HFF-Myc (cell line): Measurements from ENCODE around the gene IGDCC3.

Source experiments
- DNase-seq: peaks from one replicate; pipeline ENCODE4 v3.0.0-alpha.2; 2011; ENCODE audit warnings: low read depth; ENCODE audit errors: extremely low read depth
- H3K4me3 ChIP-seq: replicated peaks from 2 replicates; pipeline ENCODE4 v1.5.1; 2011; ENCODE audit warnings: low read depth, mild to moderate bottlenecking, control low read depth, low read length
- CTCF ChIP-seq: IDR thresholded peaks from 2 replicates; pipeline ENCODE4 v1.5.1; 2012; ENCODE audit warnings: mild to moderate bottlenecking, low read depth, low read length, control low read depth; ENCODE audit errors: missing control alignments

IGDCC3 gene

GRCh38 chr15:65376767-65377104, 1.1 kb downstream of the IGDCC3 start:
- TF ChIP-seq CTCF, result no peak
- H3K4me3 ChIP-seq, result peak overlapping the region; percentile 44
- DNase-seq, result no peak

GRCh38 chr15:65375871-65376607, 1.8 kb downstream of the IGDCC3 start:
- no peak for TF ChIP-seq CTCF
- no peak overlapping the region for H3K4me3 ChIP-seq
- DNase-seq, result no peak

GRCh38 chr15:65374821-65375401, 2.9 kb downstream of the IGDCC3 start:
- no peak overlapping the region for H3K4me3 ChIP-seq
- TF ChIP-seq CTCF, result no peak
- no peak for DNase-seq

- H3K4me3 ChIP-seq, result no peak overlapping the region
- no peak for TF ChIP-seq CTCF
- DNase-seq, result no peak
These were observed 3.5 kb downstream of the IGDCC3 start for GRCh38 chr15:65374334-65374733.

- no peak overlapping the region for H3K4me3 ChIP-seq
- no peak for DNase-seq
- no peak for TF ChIP-seq CTCF
These were observed 4.6 kb downstream of the IGDCC3 start for GRCh38 chr15:65373163-65373651.

- no peak for TF ChIP-seq CTCF
- H3K4me3 ChIP-seq, result no peak overlapping the region
These were observed 5.1 kb downstream of the IGDCC3 start for GRCh38 chr15:65372787-65373067.

More at GRCh38 chr15:65372787-65373067, 5.1 kb downstream of the IGDCC3 start:
- DNase-seq, result no peak
